ENCODE data around the gene LDLRAD4.

GRCh38 chr18:13332874-13333273 is 114.3 kb downstream of the LDLRAD4 start:
- TF ChIP-seq CTCF (conservative IDR thresholded peaks at IDR 0.05) (no peak), EZH2 (IDR thresholded peaks at IDR 0.05; ENCODE audit: low read depth) (no peak)

Data from PC-9 (cell line).